Esophagus muscularis mucosa (tissue), 4 donors: Measurements from ENCODE around the gene FAM228A. TPM values are rescaled to one million over a fixed set of nuclear protein-coding genes. Genes with fewer than 3 reads are reported as not detected.
"Not testable (repeated sequence)": the region's sequence is repeated elsewhere in the genome, so short reads cannot be mapped to it uniquely, and the experiment has no call there.

Experiments used
- DNase-seq: peaks from one replicate; pipeline ENCODE4 v3.0.0-alpha.2; 2017; ENCODE audit errors: extremely low spot score
- H3K27ac ChIP-seq, 4 donors: fragments of 200-600 bp; sonication (generic); replicated peaks in 1 of 4; 1 replicate in 3 of 4; 2 replicates in 1 of 4; pipeline ENCODE4 v1.5.1; 2016 to 2019; ENCODE audit warnings: mild to moderate bottlenecking in 1 of 4
- H3K27me3 ChIP-seq, 4 donors: fragments of 200-600 bp; sonication (generic); one replicate each; pipeline versions ENCODE4 v1.5.1 to v1.6.0; 2016 to 2019
- H3K36me3 ChIP-seq, 4 donors: fragments of 200-600 bp; sonication (generic); one replicate each; pipeline ENCODE4 v1.5.1; 2016 to 2019
- H3K4me1 ChIP-seq, 4 donors: fragments of 200-600 bp; sonication (generic); one replicate each; pipeline ENCODE4 v1.5.1; 2016 to 2019
- H3K4me3 ChIP-seq, 4 donors: fragments of 200-600 bp; sonication (generic); 1 replicate in 2 of 4; 2 replicates in 2 of 4; pipeline ENCODE4 v1.5.1; 2016 to 2019; ENCODE audit warnings: mild to moderate bottlenecking in 4 of 4, moderate library complexity in 1 of 4
- H3K9me3 ChIP-seq, 4 donors: fragments of 200-600 bp; sonication (generic); 1 replicate in 3 of 4; 2 replicates in 1 of 4; pipeline ENCODE4 v1.5.1; 2016 to 2019
- EP300 ChIP-seq: sonication (generic); formaldehyde crosslinking; IDR thresholded peaks from one replicate; pipeline ENCODE4 v1.6.1; 2017; ENCODE audit warnings: antibody characterized with exemption
- POLR2A ChIP-seq: fragments of 450-650 bp; IDR thresholded peaks from one replicate; pipeline ENCODE4 v1.6.1; 2017; ENCODE audit warnings: antibody characterized with exemption, moderate library complexity, mild to moderate bottlenecking, low read depth
- POLR2AphosphoS5 ChIP-seq, 2 donors: sonication (generic); formaldehyde crosslinking; IDR thresholded peaks; one replicate each; pipeline ENCODE4 v1.6.1; 2017; ENCODE audit warnings: antibody characterized with exemption in 2 of 2
- WGBS: methylation state at CpG from one replicate; pipeline ENCODE4 v1.1.5; 2018; 5-methylcytosine and 5-hydroxymethylcytosine counted together
- intact Hi-C: fragments of 100-400 bp; cut with DNase I; formaldehyde crosslinking; loops from one replicate; pipeline ENCODE4 v1.15.1; 2023
- total RNA-seq, 4 donors: library from RNA; depleted of rRNA; stranded (reverse); fragments of >200 nt; gene quantifications; one replicate each; pipeline versions ENCODE4 v1.1.0 to v1.2.1, GENCODE V29; 2016
- TF ChIP-seq, protein P1 (sequence below), 3 experiments: fragments of 200-600 bp in 2 of 3; fragments of 450-650 bp in 1 of 3; sonication (generic) in 2 of 3; IDR thresholded peaks; one replicate each; pipeline ENCODE4 v1.5.1; 2017 to 2019; ENCODE audit warnings: antibody characterized with exemption in 3 of 3, mild to moderate bottlenecking in 2 of 3, moderate library complexity in 1 of 3

The FAM228A gene
- total RNA-seq, 4 donors from 2014 or later = 1.1 to 3.3 (median 2.6) TPM

DNA sequence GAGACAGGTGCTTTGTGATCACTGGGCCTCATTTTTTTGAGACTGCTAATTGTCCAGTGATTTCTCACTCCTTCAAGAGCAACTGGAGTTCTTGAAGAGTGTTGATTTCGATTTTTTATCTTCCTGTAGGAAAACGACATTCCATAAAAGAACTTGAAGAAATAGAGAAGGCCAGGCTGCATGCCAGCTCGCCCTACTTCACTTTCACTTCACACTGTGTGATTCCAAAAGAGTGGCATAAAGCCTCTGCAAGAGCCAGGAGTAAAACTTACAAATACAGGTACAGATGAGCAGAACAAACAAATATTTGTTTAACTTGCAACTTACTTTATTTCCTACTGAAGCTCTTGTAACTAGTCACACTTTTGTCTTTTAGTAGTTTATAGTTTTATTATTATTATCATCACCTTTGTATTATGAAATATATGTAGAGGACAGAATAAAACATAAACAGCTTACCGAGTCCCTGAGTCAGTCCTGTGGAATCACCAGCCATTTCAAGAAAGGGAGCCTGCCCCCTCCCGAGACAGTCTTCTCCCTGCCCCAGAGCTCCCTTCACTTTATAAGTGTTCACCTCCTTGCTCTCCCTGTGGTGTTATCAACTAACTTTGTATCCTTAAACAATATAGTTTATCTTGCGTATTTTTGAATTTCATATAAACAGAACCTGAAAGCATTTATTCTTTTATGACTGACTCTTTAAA is 8.7 kb downstream of the FAM228A start:
- no peak for DNase-seq
- TF ChIP-seq, protein P1, sequence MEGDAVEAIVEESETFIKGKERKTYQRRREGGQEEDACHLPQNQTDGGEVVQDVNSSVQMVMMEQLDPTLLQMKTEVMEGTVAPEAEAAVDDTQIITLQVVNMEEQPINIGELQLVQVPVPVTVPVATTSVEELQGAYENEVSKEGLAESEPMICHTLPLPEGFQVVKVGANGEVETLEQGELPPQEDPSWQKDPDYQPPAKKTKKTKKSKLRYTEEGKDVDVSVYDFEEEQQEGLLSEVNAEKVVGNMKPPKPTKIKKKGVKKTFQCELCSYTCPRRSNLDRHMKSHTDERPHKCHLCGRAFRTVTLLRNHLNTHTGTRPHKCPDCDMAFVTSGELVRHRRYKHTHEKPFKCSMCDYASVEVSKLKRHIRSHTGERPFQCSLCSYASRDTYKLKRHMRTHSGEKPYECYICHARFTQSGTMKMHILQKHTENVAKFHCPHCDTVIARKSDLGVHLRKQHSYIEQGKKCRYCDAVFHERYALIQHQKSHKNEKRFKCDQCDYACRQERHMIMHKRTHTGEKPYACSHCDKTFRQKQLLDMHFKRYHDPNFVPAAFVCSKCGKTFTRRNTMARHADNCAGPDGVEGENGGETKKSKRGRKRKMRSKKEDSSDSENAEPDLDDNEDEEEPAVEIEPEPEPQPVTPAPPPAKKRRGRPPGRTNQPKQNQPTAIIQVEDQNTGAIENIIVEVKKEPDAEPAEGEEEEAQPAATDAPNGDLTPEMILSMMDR (IDR thresholded peaks at IDR 0.05) = no peak
- TF ChIP-seq POLR2AphosphoS5 (IDR thresholded peaks at IDR 0.05) (no peak), EP300 (no peak), POLR2A (no peak)
- H3K27ac ChIP-seq = no peak overlapping the region

DNA sequence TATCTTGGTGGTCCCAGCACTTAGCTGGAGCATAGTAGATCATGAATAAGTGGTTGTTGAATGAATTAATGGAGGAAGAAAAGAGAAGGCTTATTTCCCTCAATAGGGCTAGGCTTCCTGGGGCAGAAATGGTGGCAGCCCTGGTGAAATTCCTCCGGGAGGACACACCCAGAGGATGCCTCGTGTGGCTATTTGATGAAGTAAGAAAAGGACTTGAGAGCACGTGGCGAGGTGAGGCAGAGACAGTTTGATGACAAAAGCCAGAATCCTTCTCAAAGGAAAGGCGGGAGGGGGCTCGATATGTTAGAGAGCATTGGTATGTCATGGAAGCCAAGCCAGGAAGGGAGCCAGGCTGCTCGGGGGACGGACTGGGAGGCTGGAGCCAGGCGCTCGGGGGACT is 14.7 kb downstream of the FAM228A start:
- no peak for TF ChIP-seq POLR2A
- TF ChIP-seq POLR2AphosphoS5 (IDR thresholded peaks at IDR 0.05) = no peak
- TF ChIP-seq, protein P1 (IDR thresholded peaks at IDR 0.05) = no peak
- no peak for TF ChIP-seq EP300
- intact Hi-C loops = no loop called here
- H3K4me1 ChIP-seq = no peaks in the 10 kb centered on the region
- WGBS = 90% methylated on average over 10 of the region's 10 CpGs
- H3K27me3 ChIP-seq = no peaks in the 10 kb centered on the region
- H3K36me3 ChIP-seq = peaks cover 0 to 12% (median 0%) of the 10 kb centered on the region in 4 donors
- H3K4me3 ChIP-seq = no peak overlapping the region
- no peak for DNase-seq
- peaks cover 0 to 6% (median 0%) of the 10 kb centered on the region in 4 donors for H3K9me3 ChIP-seq
- no peak overlapping the region for H3K27ac ChIP-seq

More for the DNA sequence above, 8.7 kb downstream of the FAM228A start:
- Histone ChIP-seq H3K4me1 (no peaks in the 10 kb centered on the region), H3K27me3 (no peaks in the 10 kb centered on the region), H3K36me3 (no peaks in the 10 kb centered on the region), H3K4me3 (no peak overlapping the region), H3K9me3 (peaks cover 0 to 6% (median 0%) of the 10 kb centered on the region in 4 donors)
- 88% methylated on average over 6 of the region's 6 CpGs for WGBS
- intact Hi-C loops = no loop called here

- TF ChIP-seq POLR2A (no peak), POLR2AphosphoS5 (IDR thresholded peaks at IDR 0.05) (no peak), EP300 (no peak)
- TF ChIP-seq, protein P1 (IDR thresholded peaks at IDR 0.05) = no peak
- intact Hi-C loops = no loop called here
- no peaks in the 10 kb centered on the region for H3K4me1 ChIP-seq
Observed at GRCh38 chr2:24190503-24190902, 15.7 kb downstream of the FAM228A start.

DNA sequence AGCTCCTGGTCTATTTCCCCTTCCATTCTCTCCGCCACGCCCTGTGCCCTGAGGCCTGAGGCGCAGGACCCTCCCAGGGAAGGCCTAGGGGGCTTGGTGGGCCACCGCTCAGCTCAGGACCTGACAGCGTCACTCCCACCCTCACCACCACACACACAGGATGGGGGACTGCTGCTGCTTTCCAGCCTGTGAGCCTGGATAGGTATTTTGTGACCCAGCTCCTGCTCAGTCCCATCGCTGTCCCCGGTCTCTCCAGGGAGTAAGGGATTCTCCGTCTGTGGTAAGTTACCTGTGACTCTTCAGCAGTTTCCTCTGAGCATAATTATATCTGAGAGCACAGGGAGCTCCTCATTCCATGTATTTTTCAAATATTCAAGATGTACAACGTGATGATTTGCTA is 16.3 kb downstream of the FAM228A start:
- Histone ChIP-seq H3K4me1 (no peaks in the 10 kb centered on the region), H3K9me3 (no peaks in the 10 kb centered on the region), H3K27me3 (no peaks in the 10 kb centered on the region), H3K36me3 (peaks cover 0 to 12% (median 0%) of the 10 kb centered on the region in 4 donors), H3K27ac (no peak overlapping the region), H3K4me3 (no peak overlapping the region)
- WGBS = 94% methylated on average over 9 of the region's 9 CpGs
- no peak for DNase-seq
- intact Hi-C loops = no loop called here
- TF ChIP-seq POLR2AphosphoS5 (IDR thresholded peaks at IDR 0.05) (no peak), EP300 (no peak), POLR2A (no peak)
- TF ChIP-seq, protein P1 (IDR thresholded peaks at IDR 0.05) = no peak

More at GRCh38 chr2:24190503-24190902, 15.7 kb downstream of the FAM228A start:
- peaks cover 0 to 12% (median 0%) of the 10 kb centered on the region in 4 donors for H3K36me3 ChIP-seq
- 95% methylated on average over 9 of the region's 9 CpGs for WGBS
- no peak overlapping the region for H3K27ac ChIP-seq
- DNase-seq = no peak
- H3K9me3 ChIP-seq = peaks cover 0 to 4% (median 0%) of the 10 kb centered on the region in 4 donors
- H3K27me3 ChIP-seq = no peaks in the 10 kb centered on the region
- no peak overlapping the region for H3K4me3 ChIP-seq

DNA sequence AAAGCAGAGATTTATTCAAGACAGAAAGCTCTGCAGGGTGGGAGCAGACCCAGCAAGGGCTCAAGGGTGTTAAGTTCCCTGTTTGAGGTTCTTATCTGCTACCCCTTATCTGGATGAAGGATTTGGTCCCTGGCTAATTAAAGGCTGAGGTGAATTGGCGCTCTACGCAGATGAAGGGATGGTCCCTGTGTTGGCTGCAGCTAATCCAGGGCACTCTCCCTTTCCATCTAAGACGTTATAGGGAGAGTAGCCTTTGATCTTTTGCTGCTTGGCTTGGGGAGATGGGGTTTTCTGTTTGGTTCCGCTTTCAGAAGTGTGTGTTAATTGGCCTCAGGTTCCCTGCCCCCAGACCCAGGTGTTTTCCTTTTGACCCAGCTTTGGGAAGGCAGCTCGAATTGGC is 17.0 kb downstream of the FAM228A start:
- Histone ChIP-seq H3K9me3 (no peaks in the 10 kb centered on the region), H3K27me3 (no peaks in the 10 kb centered on the region), H3K27ac (no peak overlapping the region), H3K4me1 (no peaks in the 10 kb centered on the region), H3K36me3 (peaks cover 0 to 12% (median 0%) of the 10 kb centered on the region in 4 donors), H3K4me3 (no peak overlapping the region)
- intact Hi-C loops = no loop called here
- no peak for DNase-seq
- 81% methylated on average over 4 of the region's 5 CpGs for WGBS
- TF ChIP-seq POLR2AphosphoS5 (IDR thresholded peaks at IDR 0.05) = no peak
- no peak for TF ChIP-seq EP300

- H3K4me3 ChIP-seq, H3K9me3 ChIP-seq, H3K4me1 ChIP-seq, DNase-seq, H3K27me3 ChIP-seq, intact Hi-C loops, H3K27ac ChIP-seq: not testable (repeated sequence)
- 82% methylated on average over 1 of the region's 1 CpG for WGBS
- peaks cover 0 to 22% (median 0%) of the 10 kb centered on the region in 4 donors for H3K36me3 ChIP-seq
Observed at GRCh38 chr2:24197213-24197612, 22.4 kb downstream of the FAM228A start.
